ENCODE results near the gene SMIM8. TPM values are rescaled to one million over a fixed set of nuclear protein-coding genes. Genes with fewer than 3 reads are reported as not detected.

The SMIM8 gene
- total RNA-seq, 1 experiment from 2014 or later = 5.0 TPM

DNA sequence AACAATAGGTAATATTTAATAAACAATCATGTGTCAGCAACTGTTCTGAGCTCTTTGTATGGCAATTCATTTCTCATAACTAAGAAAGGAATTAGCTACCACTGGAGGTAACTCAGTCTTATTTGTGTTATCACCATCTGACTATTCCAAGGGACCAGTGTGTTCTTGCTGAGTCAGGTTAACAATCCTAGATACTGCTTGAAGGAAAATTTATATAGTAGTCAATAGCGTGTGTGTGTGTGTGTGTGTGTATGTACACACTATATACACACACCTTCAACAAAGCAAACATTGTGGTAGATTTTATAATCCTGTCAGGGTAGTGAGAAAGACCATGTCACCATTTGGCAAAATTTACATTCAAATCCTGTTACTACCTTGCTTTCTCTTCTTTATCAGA lies 45.8 kb upstream of the SMIM8 start:
- Histone ChIP-seq H3K9me3 (ENCODE audit: low read length) (no peaks in the 10 kb centered on the region), H3K4me1 (ENCODE audit: insufficient read depth, low read length) (peaks cover 10% of the 10 kb centered on the region; the same call in 1 of the 2 replicates), H3F3A (ENCODE audit: low read length, unreplicated experiment) (no peaks in the 10 kb centered on the region), H3K9me2 (replicated peaks; ENCODE audit: low read length) (no peaks in the 10 kb centered on the region), H3K9ac (ENCODE audit: low read length) (no peak overlapping the region), H2AFZ (ENCODE audit: low read length) (no peak overlapping the region), H3K79me2 (ENCODE audit: low read length) (no peaks in the 10 kb centered on the region), H3K27me3 (ENCODE audit: low read length) (no peaks in the 10 kb centered on the region), H3K27ac (ENCODE audit: low read length) (no peak overlapping the region), H3K4me2 (ENCODE audit: low read length) (no peak overlapping the region), H4K20me1 (ENCODE audit: low read length) (no peaks in the 10 kb centered on the region), H3K36me3 (ENCODE audit: low read depth, low read length) (no peaks in the 10 kb centered on the region), H3K4me3 (ENCODE audit: low read length) (no peak overlapping the region)
- intact Hi-C loops (cut with micrococcal nuclease) = loop anchor here (1.0 to 2.0 kb wide), 2 partner anchors 115 to 138 kb away; no protein-coding TSS in a partner anchor
- ChIA-PET CTCF (no interaction called here), POLR2A (ENCODE audit: unreplicated experiment) (no interaction called here)
- no TSS peak for BruUV-seq (replicated peaks)
- peak; percentile 82 for ATAC-seq
- TF ChIP-seq EZH2phosphoT487 (IDR thresholded peaks at IDR 0.05; ENCODE audit: borderline replicate concordance, low read length) (no peak), EZH2 (IDR thresholded peaks at IDR 0.05; ENCODE audit: low read length, unreplicated experiment) (no peak)
- TF ChIP-seq, protein P1, sequence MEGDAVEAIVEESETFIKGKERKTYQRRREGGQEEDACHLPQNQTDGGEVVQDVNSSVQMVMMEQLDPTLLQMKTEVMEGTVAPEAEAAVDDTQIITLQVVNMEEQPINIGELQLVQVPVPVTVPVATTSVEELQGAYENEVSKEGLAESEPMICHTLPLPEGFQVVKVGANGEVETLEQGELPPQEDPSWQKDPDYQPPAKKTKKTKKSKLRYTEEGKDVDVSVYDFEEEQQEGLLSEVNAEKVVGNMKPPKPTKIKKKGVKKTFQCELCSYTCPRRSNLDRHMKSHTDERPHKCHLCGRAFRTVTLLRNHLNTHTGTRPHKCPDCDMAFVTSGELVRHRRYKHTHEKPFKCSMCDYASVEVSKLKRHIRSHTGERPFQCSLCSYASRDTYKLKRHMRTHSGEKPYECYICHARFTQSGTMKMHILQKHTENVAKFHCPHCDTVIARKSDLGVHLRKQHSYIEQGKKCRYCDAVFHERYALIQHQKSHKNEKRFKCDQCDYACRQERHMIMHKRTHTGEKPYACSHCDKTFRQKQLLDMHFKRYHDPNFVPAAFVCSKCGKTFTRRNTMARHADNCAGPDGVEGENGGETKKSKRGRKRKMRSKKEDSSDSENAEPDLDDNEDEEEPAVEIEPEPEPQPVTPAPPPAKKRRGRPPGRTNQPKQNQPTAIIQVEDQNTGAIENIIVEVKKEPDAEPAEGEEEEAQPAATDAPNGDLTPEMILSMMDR (conservative IDR thresholded peaks at IDR 0.05; ENCODE audit: low read depth, low read length) = no peak
- DNase-seq = peak; percentile 33

DNA sequence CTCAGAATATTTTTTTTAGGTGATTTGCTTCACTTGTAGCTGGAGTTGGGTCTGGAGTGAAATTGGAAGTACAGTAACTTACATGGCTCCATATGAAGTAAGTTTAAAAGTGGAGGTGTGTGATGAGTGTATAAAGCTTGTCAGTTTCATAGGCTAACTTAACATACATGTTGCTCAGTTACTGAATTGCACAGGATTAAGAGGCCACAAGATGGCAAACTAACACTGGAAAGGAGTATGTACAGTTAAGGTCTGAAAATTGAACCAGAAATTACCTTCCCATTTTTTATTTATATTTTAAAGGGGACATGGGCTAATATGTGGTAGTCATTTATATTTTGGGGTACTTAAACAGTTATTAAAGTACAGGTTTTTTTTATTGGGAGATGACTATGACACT lies 45.3 kb upstream of the SMIM8 start:
- Histone ChIP-seq H3K9ac (ENCODE audit: low read length) (no peak overlapping the region), H3F3A (ENCODE audit: low read length, unreplicated experiment) (no peaks in the 10 kb centered on the region), H3K9me3 (ENCODE audit: low read length) (no peaks in the 10 kb centered on the region), H2AFZ (ENCODE audit: low read length) (no peak overlapping the region), H3K27ac (ENCODE audit: low read length) (no peak overlapping the region), H3K4me2 (ENCODE audit: low read length) (no peak overlapping the region), H4K20me1 (ENCODE audit: low read length) (no peaks in the 10 kb centered on the region), H3K36me3 (ENCODE audit: low read depth, low read length) (no peaks in the 10 kb centered on the region), H3K9me2 (replicated peaks; ENCODE audit: low read length) (no peaks in the 10 kb centered on the region), H3K27me3 (ENCODE audit: low read length) (no peaks in the 10 kb centered on the region), H3K4me3 (ENCODE audit: low read length) (no peak overlapping the region), H3K4me1 (ENCODE audit: insufficient read depth, low read length) (peaks cover 10% of the 10 kb centered on the region; the same call in 1 of the 2 replicates), H3K79me2 (ENCODE audit: low read length) (no peaks in the 10 kb centered on the region)
- ATAC-seq = peak; percentile 71
- DNase-seq = peak; percentile 57
- no peak for TF ChIP-seq EZH2 (IDR thresholded peaks at IDR 0.05; ENCODE audit: low read length, unreplicated experiment)
- TF ChIP-seq, protein P1 (conservative IDR thresholded peaks at IDR 0.05; ENCODE audit: low read depth, low read length) = peak; percentile 62; the same call in 1 of the 2 replicates
- no peak for TF ChIP-seq EZH2phosphoT487 (IDR thresholded peaks at IDR 0.05; ENCODE audit: borderline replicate concordance, low read length)
- POLR2A ChIA-PET (ENCODE audit: unreplicated experiment) = no interaction called here
- intact Hi-C loops (cut with micrococcal nuclease) = loop anchor here (1.0 to 2.0 kb wide), 2 partner anchors 114 to 138 kb away; no protein-coding TSS in a partner anchor
- BruUV-seq (replicated peaks) = no TSS peak
- CTCF ChIA-PET = no interaction called here

DNA sequence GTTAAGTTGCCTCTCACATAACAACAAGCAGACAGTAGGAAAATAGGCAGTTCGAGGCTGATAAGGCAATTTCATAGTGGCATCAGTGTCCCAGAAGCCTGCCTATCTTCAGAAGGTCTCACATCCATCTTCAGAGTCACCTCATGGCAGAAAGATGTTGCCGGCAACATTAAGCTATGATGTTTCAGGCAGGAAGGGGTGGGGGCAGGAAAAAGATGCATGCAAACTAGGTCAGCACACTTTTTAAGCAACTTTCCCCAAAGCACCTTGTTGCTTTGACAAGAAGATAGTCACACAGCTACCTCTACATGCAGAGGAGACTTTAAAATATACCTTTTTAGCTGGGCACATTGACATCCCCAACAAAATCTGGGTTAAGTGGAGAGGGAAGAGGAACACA lies 43.2 kb upstream of the SMIM8 start:
- Histone ChIP-seq H3F3A (ENCODE audit: low read length, unreplicated experiment) (no peaks in the 10 kb centered on the region), H3K9me3 (ENCODE audit: low read length) (no peaks in the 10 kb centered on the region), H3K27me3 (ENCODE audit: low read length) (no peaks in the 10 kb centered on the region), H3K9ac (ENCODE audit: low read length) (no peak overlapping the region), H4K20me1 (ENCODE audit: low read length) (no peaks in the 10 kb centered on the region), H3K4me3 (ENCODE audit: low read length) (no peak overlapping the region), H3K79me2 (ENCODE audit: low read length) (no peaks in the 10 kb centered on the region), H3K36me3 (ENCODE audit: low read depth, low read length) (no peaks in the 10 kb centered on the region), H3K4me1 (ENCODE audit: insufficient read depth, low read length) (peaks cover 10% of the 10 kb centered on the region; the same call in 1 of the 2 replicates), H2AFZ (ENCODE audit: low read length) (no peak overlapping the region), H3K9me2 (replicated peaks; ENCODE audit: low read length) (no peaks in the 10 kb centered on the region), H3K27ac (ENCODE audit: low read length) (no peak overlapping the region), H3K4me2 (ENCODE audit: low read length) (no peak overlapping the region)
- ChIA-PET CTCF (no interaction called here), POLR2A (ENCODE audit: unreplicated experiment) (no interaction called here)
- DNase-seq = no peak
- intact Hi-C loops (cut with micrococcal nuclease) = no loop called here
- TF ChIP-seq, protein P1 (conservative IDR thresholded peaks at IDR 0.05; ENCODE audit: low read depth, low read length) = no peak
- no peak for TF ChIP-seq EZH2 (IDR thresholded peaks at IDR 0.05; ENCODE audit: low read length, unreplicated experiment)
- no peak for TF ChIP-seq EZH2phosphoT487 (IDR thresholded peaks at IDR 0.05; ENCODE audit: borderline replicate concordance, low read length)
- ATAC-seq = no peak
- BruUV-seq (replicated peaks) = no TSS peak
